K562 (cell line): ENCODE data around the gene ENKD1. TPM values are rescaled to one million over a fixed set of nuclear protein-coding genes. Genes with fewer than 3 reads are reported as not detected.
A peak's percentile ranks its signal among the peaks of the same experiment; 100 is the strongest.

Experiments
- ATAC-seq: fragments of 200-7000 bp; cut with Tn5 transposase; 3 replicates; pipeline ENCODE4 v1.9.1; 2020; ENCODE audit warnings: moderate library complexity
- BruUV-seq: library from RNA; stranded (reverse); fragments of 400-500 nt; replicated peaks from 2 replicates; lab custom pipeline; 2021; lab: Mats Ljungman, UMichigan
- CTCF ChIA-PET: fragments of 300-600 bp; formaldehyde crosslinking; extraction: SDS; loops from one replicate; lab custom pipeline; 2021; ENCODE audit warnings: low intra/inter-chr PET ratio; lab: Yijun Ruan, JAX
- POLR2A ChIA-PET: fragments of 300-600, 350-650 bp; sonication (Branson Sonifier 250); formaldehyde crosslinking; extraction: SDS; loops from one replicate; lab custom pipeline; 2021; ENCODE audit warnings: antibody characterized with exemption, inconsistent platforms; lab: Yijun Ruan, JAX
- DNase-seq, 4 experiments: peaks; one replicate each; pipeline versions ENCODE4 v3.0.0 to v3.0.0-alpha.2; 2011 to 2018; ENCODE audit warnings: low spot score in 3 of 4, mixed read lengths in 3 of 4; ENCODE audit errors: extremely low read depth in 1 of 4
- FAIRE-seq: peaks from 2 replicates; lab custom pipeline; 2011; peaks lifted over from hg19 to GRCh38; lab: Jason Lieb, UNC
- H2AFZ ChIP-seq: 2 replicates; pipeline ENCODE4 v1.6.0; 2011; ENCODE audit warnings: low read depth, low read length, control low read depth, inconsistent platforms
- H3K27ac ChIP-seq: fragments of 200-600 bp; 3 replicates; pipeline ENCODE4 v1.8.0; 2011; ENCODE audit warnings: low read depth, mild to moderate bottlenecking, control low read depth, inconsistent platforms, low read length, moderate library complexity, mixed read lengths; ENCODE audit errors: extremely low read depth
- H3K27me3 ChIP-seq, 2 experiments: fragments of 300-600 bp in 1 of 2; 2 replicates in 1 of 2; 3 replicates in 1 of 2; pipeline versions ENCODE4 v1.6.0 to v1.8.0; 2011; ENCODE audit warnings: inconsistent platforms in 2 of 2, low read length in 2 of 2, mild to moderate bottlenecking in 1 of 2, mixed read lengths in 1 of 2, moderate library complexity in 1 of 2; ENCODE audit not compliant: control insufficient read depth in 2 of 2, insufficient read depth in 2 of 2
- H3K36me3 ChIP-seq: fragments of 300-600 bp; 3 replicates; pipeline ENCODE4 v1.8.0; 2011; ENCODE audit warnings: mild to moderate bottlenecking, low read length, inconsistent platforms; ENCODE audit not compliant: control insufficient read depth, insufficient read depth
- H3K4me1 ChIP-seq, 2 experiments: fragments of 200-600 bp in 1 of 2; replicated peaks in 1 of 2; 2 replicates in 1 of 2; 3 replicates in 1 of 2; pipeline versions ENCODE4 v1.5.1 to v1.8.0; 2011; ENCODE audit warnings: inconsistent platforms in 2 of 2, low read length in 2 of 2, mild to moderate bottlenecking in 1 of 2, mixed read lengths in 1 of 2, moderate library complexity in 1 of 2; ENCODE audit not compliant: control insufficient read depth in 2 of 2, insufficient read depth in 2 of 2
- H3K4me2 ChIP-seq: 2 replicates; pipeline ENCODE4 v1.6.1; 2011; ENCODE audit warnings: low read length, control low read depth, inconsistent platforms, mixed read lengths; ENCODE audit not compliant: insufficient read depth
- H3K4me3 ChIP-seq: fragments of 200-600 bp; sonication (generic), shearing (Covaris generic); 2 replicates; pipeline ENCODE4 v1.5.1; 2016; ENCODE audit warnings: control low read depth, inconsistent platforms
- H3K79me2 ChIP-seq: fragments of 200-600 bp; 3 replicates; pipeline ENCODE4 v1.8.0; 2011; ENCODE audit warnings: low read length, inconsistent platforms; ENCODE audit not compliant: control insufficient read depth, insufficient read depth
- H3K9ac ChIP-seq, 2 experiments: 2 replicates each; pipeline versions ENCODE4 v1.6.0 to v1.6.1; 2011; ENCODE audit warnings: low read depth in 2 of 2, low read length in 2 of 2, control low read depth in 1 of 2, inconsistent platforms in 1 of 2, mild to moderate bottlenecking in 1 of 2, mixed read lengths in 1 of 2; ENCODE audit not compliant: insufficient read depth in 1 of 2
- H3K9me1 ChIP-seq: one replicate; pipeline ENCODE4 v1.6.0; 2011; ENCODE audit warnings: inconsistent platforms, mild to moderate bottlenecking, low read length, moderate library complexity; ENCODE audit not compliant: control insufficient read depth, insufficient read depth
- H3K9me3 ChIP-seq: replicated peaks from 2 replicates; pipeline ENCODE4 v1.5.1; 2011; ENCODE audit warnings: low read depth, low read length, inconsistent platforms; ENCODE audit not compliant: control insufficient read depth, insufficient read depth
- H4K20me1 ChIP-seq: replicated peaks from 2 replicates; pipeline ENCODE4 v1.6.1; 2011; ENCODE audit warnings: low read length, inconsistent platforms, mixed read lengths; ENCODE audit not compliant: control insufficient read depth, insufficient read depth
- CBX3 ChIP-seq, 2 experiments: IDR thresholded peaks; 1 replicate in 1 of 2; 2 replicates in 1 of 2; pipeline ENCODE4 v1.6.1; 2012; ENCODE audit warnings: inconsistent platforms in 2 of 2, low read length in 2 of 2, borderline replicate concordance in 1 of 2, control low read depth in 1 of 2
- CCNT2 ChIP-seq: IDR thresholded peaks from 2 replicates; pipeline ENCODE4 v1.6.1; 2011; ENCODE audit warnings: borderline replicate concordance, low read depth, mild to moderate bottlenecking, moderate library complexity, mixed read lengths, low read length; ENCODE audit not compliant: insufficient read length; ENCODE audit errors: extremely low read depth
- GABPB1 ChIP-seq: sonication (generic); formaldehyde crosslinking; IDR thresholded peaks from 2 replicates; pipeline ENCODE4 v1.8.0; 2022; ENCODE audit warnings: mild to moderate bottlenecking, missing genetic modification reagents
- HIVEP1 ChIP-seq: fragments of 250-450 bp; sonication (Bioruptor Pico); IDR thresholded peaks from 2 replicates; pipeline ENCODE4 v1.4.0; 2020; ENCODE audit warnings: mild to moderate bottlenecking
- KLF16 ChIP-seq: IDR thresholded peaks from 2 replicates; pipeline ENCODE4 v1.6.1; 2016; ENCODE audit warnings: antibody characterized with exemption
- MEIS2 ChIP-seq: fragments of 450-650 bp; IDR thresholded peaks from 2 replicates; pipeline ENCODE4 v1.6.1; 2014; ENCODE audit warnings: mild to moderate bottlenecking; ENCODE audit not compliant: partially characterized antibody
- MXI1 ChIP-seq: IDR thresholded peaks from 2 replicates; pipeline ENCODE4 v1.6.1; 2011; ENCODE audit warnings: low read depth, mild to moderate bottlenecking, improper control_type of control experiment, low read length
- NR2C1 ChIP-seq, 2 experiments: fragments of 450-650 bp; IDR thresholded peaks; 2 replicates each; pipeline ENCODE4 v1.6.1; 2017; ENCODE audit warnings: mild to moderate bottlenecking in 2 of 2, antibody characterized with exemption in 1 of 2, inconsistent platforms in 1 of 2, missing compliant biosample characterization in 1 of 2, missing genetic modification characterization in 1 of 2
- PKNOX1 ChIP-seq: fragments of 450-650 bp; IDR thresholded peaks from 2 replicates; pipeline ENCODE4 v1.6.1; 2016
- RB1 ChIP-seq: fragments of 450-650 bp; IDR thresholded peaks from 2 replicates; pipeline ENCODE4 v1.6.1; 2017; ENCODE audit warnings: low read depth, mild to moderate bottlenecking
- RNF219 ChIP-seq: fragments of 250-450 bp; sonication (Bioruptor Pico); IDR thresholded peaks from 2 replicates; pipeline ENCODE4 v1.5.0; 2022; ENCODE audit warnings: mild to moderate bottlenecking
- SIN3A ChIP-seq, 2 experiments: fragments of 150-350 bp in 1 of 2; IDR thresholded peaks; 2 replicates each; pipeline ENCODE4 v1.6.1; 2011 to 2016; ENCODE audit warnings: borderline replicate concordance in 2 of 2, low read depth in 2 of 2, low read length in 2 of 2, mild to moderate bottlenecking in 2 of 2, moderate library complexity in 2 of 2; ENCODE audit not compliant: control insufficient read depth in 1 of 2
- TGIF2 ChIP-seq: sonication (generic); formaldehyde crosslinking; IDR thresholded peaks from 2 replicates; pipeline ENCODE4 v1.8.1; 2022; ENCODE audit warnings: mild to moderate bottlenecking, missing genetic modification reagents, moderate library complexity
- TRIM28 ChIP-seq: fragments of 450-650 bp; IDR thresholded peaks from 2 replicates; pipeline ENCODE4 v1.6.1; 2017
- ZBED1 ChIP-seq: IDR thresholded peaks from 2 replicates; pipeline ENCODE4 v1.6.1; 2014
- ZNF274 ChIP-seq: IDR thresholded peaks from 2 replicates; pipeline ENCODE4 v1.6.1; 2011; ENCODE audit warnings: low read depth, mild to moderate bottlenecking, low read length, moderate library complexity, borderline replicate concordance
- ZNF324 ChIP-seq: fragments of 250-450 bp; sonication (Bioruptor Pico); IDR thresholded peaks from 2 replicates; pipeline ENCODE4 v1.4.0; 2020; ENCODE audit warnings: mild to moderate bottlenecking
- ZNF436 ChIP-seq: fragments of 250-450, 450-650 bp; sonication (Bioruptor Pico); formaldehyde crosslinking; IDR thresholded peaks from 2 replicates; pipeline ENCODE4 v1.7.0; 2020; ENCODE audit warnings: mild to moderate bottlenecking
- ZNF778 ChIP-seq: fragments of 450-650 bp; formaldehyde crosslinking; IDR thresholded peaks from 2 replicates; pipeline ENCODE4 v1.4.0; 2020; ENCODE audit warnings: mild to moderate bottlenecking, moderate library complexity
- WGBS: fragments of 100-300 bp; shearing (Covaris generic); methylation state at CpG from one replicate; pipeline ENCODE4 v1.1.6; 2016; ENCODE audit warnings: low coverage, mixed read lengths; ENCODE audit not compliant: insufficient coverage; ENCODE audit errors: missing lambda C conversion rate; 5-methylcytosine and 5-hydroxymethylcytosine counted together
- in situ Hi-C: fragments of 300-500 bp; cut with MboI; formaldehyde crosslinking; loops from 4 replicates; pipeline ENCODE4 v1.15.0; 2018; ENCODE audit warnings: inconsistent platforms, mixed read lengths
- intact Hi-C: fragments of 100-400 bp; cut with micrococcal nuclease; formaldehyde crosslinking; loops from 2 replicates; pipeline ENCODE4 v1.14.2; 2022
- polyA plus RNA-seq, 8 experiments: library from polyadenylated mRNA; depleted of rRNA in 4 of 8; stranded (reverse) in 5 of 8; unstranded in 3 of 8; fragments of >200 nt; fragmentation: Nextera tagmentation in 2 of 8; fragmentation: Illumina TruSeq in 1 of 8; extraction: Ambion mirVana in 2 of 8; extraction: Trizol in 1 of 8; gene quantifications; 2 replicates each; pipeline versions ENCODE4 v1.2.1 to v1.2.3, GENCODE V29; 2011 to 2014; ENCODE audit warnings: inconsistent platforms in 1 of 8, missing spikeins in 1 of 8
- total RNA-seq, 7 experiments: library from RNA; depleted of rRNA in 6 of 7; stranded (reverse); fragments of >200 nt in 6 of 7; fragmentation: Illumina TruSeq in 2 of 7; extraction: Trizol in 2 of 7; gene quantifications; 2 replicates each; pipeline versions ENCODE4 v1.2.1 to v1.2.3, GENCODE V29; 2011 to 2021; ENCODE audit warnings: low replicate concordance in 1 of 7
- TF ChIP-seq, protein P1 (sequence below): fragments of 450-650 bp; IDR thresholded peaks from 2 replicates; pipeline ENCODE4 v1.6.1; 2018; ENCODE audit warnings: mild to moderate bottlenecking, low read depth; ENCODE audit not compliant: partially characterized antibody

The ENKD1 gene
- total and polyA plus RNA-seq, 9 of the 15 experiments (the other 6 are each of a cell fraction or from before 2014, with no cell fraction given): 1.1 to 26.9 (median 8.3) TPM

- no peaks in the 10 kb centered on the region for H3K27me3 ChIP-seq
- H3K4me1 ChIP-seq: no peaks in the 10 kb centered on the region
- intact Hi-C loops: no loop called here
- H3K27ac ChIP-seq: no peak overlapping the region
- no peak overlapping the region for H3K4me3 ChIP-seq
- no peaks in the 10 kb centered on the region for H4K20me1 ChIP-seq
- H3K9me1 ChIP-seq: no peaks in the 10 kb centered on the region
- H3K4me2 ChIP-seq: no peak overlapping the region
- ATAC-seq (no peak), FAIRE-seq (no peak), DNase-seq (no peak)
- H3K79me2 ChIP-seq: no peaks in the 10 kb centered on the region
- 91% methylated on average over 7 of the region's 7 CpGs for WGBS
- H3K36me3 ChIP-seq: peaks cover 8% of the 10 kb centered on the region; the same call in 1 of the 3 replicates
- peaks cover 3% of the 10 kb centered on the region for H3K9me3 ChIP-seq
- no peak overlapping the region for H3K9ac ChIP-seq
- H2AFZ ChIP-seq: no peak overlapping the region
- in situ Hi-C loops: no loop called here
- no TSS peak for BruUV-seq
- ChIA-PET CTCF (no interaction called here), POLR2A (no interaction called here)
- TF ChIP-seq RNF219 (no peak), RB1 (no peak), TRIM28 (peak; percentile 55; the same call in 1 of the 2 replicates), CCNT2 (no peak), ZNF436 (CRISPR knock-in tag) (no peak), HIVEP1 (no peak), ZBED1 (no peak), ZNF778 (CRISPR knock-in tag) (no peak), PKNOX1 (no peak), SIN3A (IDR thresholded peaks at IDR 0.05; ENCODE audit: borderline replicate concordance in 2 of 2, control insufficient read depth in 1 of 2, low read depth in 2 of 2, low read length in 2 of 2) (no peak), ZNF324 (CRISPR knock-in tag) (peak; percentile 88), ZNF274 (no peak), MEIS2 (no peak), CBX3 (IDR thresholded peaks at IDR 0.05; ENCODE audit: borderline replicate concordance in 1 of 2, low read length in 2 of 2) (peak in 1 of 2 experiments; percentile 72; a peak in 1 of 3 replicates), MXI1 (no peak), TGIF2 (CRISPR knock-in tag) (no peak), GABPB1 (CRISPR knock-in tag) (no peak), KLF16 (no peak), NR2C1 (IDR thresholded peaks at IDR 0.05) (no peak), NR2C1 (tag; IDR thresholded peaks at IDR 0.05) (no peak)
- TF ChIP-seq, protein P1, sequence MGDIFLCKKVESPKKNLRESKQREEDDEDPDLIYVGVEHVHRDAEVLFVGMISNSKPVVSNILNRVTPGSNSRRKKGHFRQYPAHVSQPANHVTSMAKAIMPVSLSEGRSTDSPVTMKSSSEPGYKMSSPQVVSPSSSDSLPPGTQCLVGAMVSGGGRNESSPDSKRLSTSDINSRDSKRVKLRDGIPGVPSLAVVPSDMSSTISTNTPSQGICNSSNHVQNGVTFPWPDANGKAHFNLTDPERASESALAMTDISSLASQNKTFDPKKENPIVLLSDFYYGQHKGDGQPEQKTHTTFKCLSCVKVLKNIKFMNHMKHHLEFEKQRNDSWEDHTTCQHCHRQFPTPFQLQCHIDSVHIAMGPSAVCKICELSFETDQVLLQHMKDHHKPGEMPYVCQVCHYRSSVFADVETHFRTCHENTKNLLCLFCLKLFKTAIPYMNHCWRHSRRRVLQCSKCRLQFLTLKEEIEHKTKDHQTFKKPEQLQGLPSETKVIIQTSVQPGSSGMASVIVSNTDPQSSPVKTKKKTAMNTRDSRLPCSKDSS: peak; percentile 67
Measured at GRCh38 chr16:67699265-67699664, 32.7 kb upstream of the ENKD1 start.
